ENCODE results near the gene UBR3. TPM values are rescaled to one million over a fixed set of nuclear protein-coding genes. Genes with fewer than 3 reads are reported as not detected.
"Not testable (repeated sequence)": the region's sequence is repeated elsewhere in the genome, so short reads cannot be mapped to it uniquely, and the experiment has no call there.

UBR3 gene
- polyA plus RNA-seq, 3 donors, result 32.4 to 43.6 (median 40.4) TPM

DNA sequence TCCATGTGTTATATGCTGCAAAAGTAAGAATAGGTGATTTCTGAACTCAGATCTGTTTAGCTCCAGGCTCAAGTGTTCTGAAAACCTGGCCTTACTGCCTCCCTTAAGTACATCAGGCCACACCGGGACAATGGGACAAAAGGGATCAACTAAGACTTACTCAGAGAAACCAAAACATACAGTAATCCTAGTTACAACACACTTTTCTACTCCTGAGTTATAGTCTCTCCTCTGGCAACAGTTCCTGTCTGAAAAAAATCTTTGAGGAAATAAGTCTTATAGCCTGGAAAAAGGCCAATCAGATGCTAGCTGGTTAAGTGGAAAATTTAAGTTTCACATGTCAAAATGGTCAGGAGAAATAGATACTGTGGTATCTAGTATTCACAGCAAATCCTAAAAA is 8.1 kb upstream of the UBR3 start:
- DNase-seq (ENCODE audit: extremely low read depth in 1 of 11, low read depth in 9 of 11, low spot score in 4 of 11), result no peak

DNA sequence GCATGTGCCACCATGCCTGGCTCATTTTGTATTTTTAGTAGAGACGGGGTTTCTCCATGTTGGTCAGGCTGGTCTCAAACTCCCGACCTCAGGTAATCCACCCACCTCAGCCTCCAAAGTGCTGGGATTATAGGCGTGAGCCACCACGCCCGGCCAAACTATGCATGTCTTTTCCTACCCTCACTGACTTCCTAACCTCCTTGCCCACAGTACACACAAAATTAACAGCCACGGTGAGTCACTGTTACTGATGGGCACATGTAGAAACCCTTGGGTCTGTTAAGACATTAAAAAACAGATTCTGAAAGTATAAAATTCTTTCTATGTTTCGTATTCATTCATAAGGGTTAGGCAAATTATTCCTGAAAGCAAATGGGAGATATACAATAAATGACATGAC is 7.2 kb upstream of the UBR3 start:
- DNase-seq (ENCODE audit: extremely low read depth in 1 of 11, low read depth in 9 of 11, low spot score in 4 of 11), result not testable (repeated sequence)

DNA sequence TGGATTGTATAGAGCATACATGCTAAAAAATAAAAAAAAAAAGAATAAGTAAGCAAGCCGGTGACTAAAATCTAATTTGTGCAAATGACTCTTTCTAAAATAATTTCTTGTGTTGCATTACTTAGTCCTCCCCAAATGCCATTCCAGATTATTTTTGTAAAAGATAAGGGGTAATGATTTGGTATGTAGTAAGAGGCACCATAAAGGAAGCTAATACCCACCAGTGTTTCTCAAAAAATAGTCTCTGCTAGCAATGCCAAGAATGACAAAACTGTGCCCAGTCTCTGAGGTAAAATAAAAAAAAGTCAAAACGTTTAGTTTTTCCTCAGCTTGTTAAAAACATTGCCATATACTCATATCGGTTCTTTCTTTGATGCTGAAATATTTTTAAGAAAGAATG is 5.2 kb upstream of the UBR3 start:
- no peak for DNase-seq (ENCODE audit: extremely low read depth in 1 of 11, low read depth in 9 of 11, low spot score in 4 of 11)

DNA sequence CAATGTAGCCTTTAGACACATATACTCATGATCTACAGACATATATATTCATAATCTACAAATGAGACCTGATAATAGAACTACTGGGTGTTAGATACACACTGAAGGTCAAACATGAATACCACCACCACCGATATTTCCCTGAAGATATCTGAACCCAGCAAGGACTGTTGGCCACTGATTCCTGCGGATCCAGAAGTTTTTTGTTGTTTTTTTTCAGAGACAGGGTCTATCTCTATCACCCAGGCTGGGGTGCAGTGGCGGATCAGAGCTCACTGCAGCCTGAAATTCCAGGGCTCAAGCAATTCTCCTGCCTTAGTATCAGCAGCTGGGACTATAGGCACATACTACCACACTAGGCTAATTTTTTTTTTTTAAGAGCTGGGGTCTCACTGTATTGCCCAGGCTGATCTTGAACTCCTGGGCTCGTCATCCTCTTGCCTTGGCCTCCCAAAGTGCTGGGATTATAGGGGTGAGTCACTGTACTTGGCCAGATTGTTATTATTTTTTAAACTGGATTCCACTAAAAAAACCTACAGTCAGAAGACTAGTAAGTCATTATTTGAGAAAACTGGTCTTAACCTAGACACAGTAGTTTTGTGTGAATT is 4.4 kb upstream of the UBR3 start:
- DNase-seq (ENCODE audit: extremely low read depth in 1 of 11, low read depth in 9 of 11, low spot score in 4 of 11), result no peak

DNA sequence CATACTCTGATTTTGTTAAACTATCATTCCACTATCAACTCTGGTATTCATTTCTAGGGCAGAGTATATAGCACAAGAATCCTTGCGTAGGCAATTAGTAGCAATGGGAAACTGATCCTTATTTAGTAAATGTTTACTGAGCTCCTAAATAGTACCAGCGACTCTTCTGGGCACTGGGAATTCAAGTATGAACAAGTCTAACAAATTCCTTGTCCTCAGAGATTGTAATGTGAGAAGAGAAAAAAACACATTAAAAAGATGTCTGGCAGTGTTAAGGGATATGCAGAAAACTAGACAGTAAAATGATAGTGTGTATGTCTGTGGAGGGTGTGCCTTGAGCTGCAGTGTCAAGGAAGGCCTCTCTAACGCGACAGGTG is 3.3 kb upstream of the UBR3 start:
- peak in 1 of 11 donors; percentile 5 for DNase-seq (ENCODE audit: extremely low read depth in 1 of 11, low read depth in 9 of 11, low spot score in 4 of 11)

DNA sequence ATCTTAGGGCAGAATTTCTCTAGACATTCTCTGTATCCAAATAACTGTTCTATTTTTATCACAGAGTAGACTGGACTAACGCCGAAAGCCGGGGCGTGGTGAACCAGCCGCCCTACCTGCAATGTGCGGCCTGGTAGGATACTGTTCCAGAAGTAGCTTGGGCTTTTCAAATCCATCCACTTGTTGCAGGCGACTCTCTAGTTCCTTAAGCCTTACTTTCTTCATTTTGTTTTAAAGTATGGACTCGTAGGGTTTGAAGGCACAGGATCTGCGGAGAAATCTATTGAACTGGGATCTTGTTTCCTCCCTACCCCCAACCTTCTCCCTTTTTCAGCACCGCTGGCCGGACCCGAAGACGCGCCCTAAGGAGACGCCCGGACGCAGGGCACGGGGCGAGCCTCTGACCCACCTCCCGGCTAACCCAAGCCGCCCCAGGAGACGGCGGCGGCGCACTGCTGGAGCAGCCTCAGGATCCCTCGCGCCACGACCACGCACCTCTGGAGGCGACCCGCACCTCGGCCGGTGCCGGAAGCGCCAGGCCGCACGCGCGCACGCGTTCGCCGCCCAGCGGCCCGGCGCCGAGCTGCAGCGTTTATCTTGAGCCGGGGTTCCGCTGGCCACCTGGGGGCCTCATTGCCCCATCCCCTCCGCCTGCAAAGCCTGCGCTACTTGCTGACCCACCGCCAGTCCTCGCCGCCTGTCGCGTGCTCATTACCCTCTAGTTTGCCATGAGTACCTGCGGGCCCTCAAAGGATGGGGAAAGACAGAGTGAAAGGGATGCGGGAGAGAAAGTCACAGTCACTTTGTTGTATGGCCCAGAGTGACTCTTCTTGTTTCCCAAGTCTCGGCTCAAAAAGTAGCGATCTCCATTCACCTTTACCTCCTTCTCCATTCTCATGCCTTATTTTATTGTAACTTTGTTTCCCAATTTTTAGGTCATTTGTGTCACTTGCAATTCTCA is 2.6 kb upstream of the UBR3 start, which contains the start of gene METTL5:
METTL5 (minus strand) TSS at position 533 of the 961 bp plus-strand sequence; CDS start at position 225, 308 bp downstream.
- peak; percentile 30 to 82 (median 72) for DNase-seq (ENCODE audit: extremely low read depth in 1 of 11, low read depth in 9 of 11, low spot score in 4 of 11)

DNA sequence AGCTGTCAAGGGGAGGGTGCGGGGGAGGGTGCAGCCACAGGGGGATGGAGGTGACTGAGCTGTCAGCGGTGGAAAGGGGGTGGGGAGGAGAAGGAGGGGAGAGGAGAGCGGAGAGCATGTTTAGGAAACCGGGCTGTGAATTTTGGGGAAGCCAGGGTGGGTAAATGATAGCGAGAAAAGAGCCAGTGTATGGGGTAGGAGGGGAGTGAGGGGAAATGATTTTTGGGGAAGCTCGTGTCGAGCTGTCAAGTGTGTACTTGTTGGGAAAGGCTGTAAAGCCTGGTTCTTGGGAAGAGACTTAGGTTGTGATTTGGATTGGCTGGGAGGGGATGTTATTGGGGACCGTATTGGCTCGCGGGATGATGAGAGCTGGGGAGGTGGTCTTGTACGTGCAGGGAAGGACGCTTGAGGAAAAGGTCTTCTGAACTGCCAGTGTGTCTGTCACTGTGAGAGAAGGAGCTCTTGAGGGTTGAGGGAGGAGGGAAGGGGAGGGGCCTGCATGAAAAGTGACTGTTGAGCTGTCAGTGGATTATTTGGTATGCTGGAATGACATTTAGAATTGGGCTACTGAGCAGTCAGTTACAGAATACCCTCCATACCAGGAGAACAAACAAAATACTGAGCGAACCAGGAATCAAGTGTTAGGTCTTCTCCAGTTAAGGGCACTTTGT is 1.0 kb downstream of the UBR3 start:
- peak in 5 of 11 donors; percentile 13 to 31 (median 23) for DNase-seq (ENCODE audit: extremely low read depth in 1 of 11, low read depth in 9 of 11, low spot score in 4 of 11)

DNA sequence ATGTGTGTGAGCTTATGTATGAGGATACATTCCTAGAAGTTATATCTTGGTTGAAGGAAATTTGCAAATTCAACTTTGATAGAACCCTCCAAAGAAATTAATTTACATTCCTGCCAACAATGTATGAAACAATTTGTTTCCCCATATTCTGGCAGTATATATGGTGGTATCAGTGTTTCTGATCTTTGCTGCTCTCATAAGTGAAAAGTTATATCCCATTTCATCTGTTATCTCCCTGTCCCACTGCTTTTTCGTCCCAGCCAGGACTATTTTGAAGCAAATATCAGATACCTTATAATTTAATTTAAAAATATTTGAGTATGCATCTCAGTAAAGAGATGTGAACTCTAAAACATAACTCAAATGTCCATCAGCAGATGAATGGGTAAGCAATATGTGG is 7.1 kb downstream of the UBR3 start:
- no peak for DNase-seq (ENCODE audit: extremely low read depth in 1 of 11, low read depth in 9 of 11, low spot score in 4 of 11)

DNA sequence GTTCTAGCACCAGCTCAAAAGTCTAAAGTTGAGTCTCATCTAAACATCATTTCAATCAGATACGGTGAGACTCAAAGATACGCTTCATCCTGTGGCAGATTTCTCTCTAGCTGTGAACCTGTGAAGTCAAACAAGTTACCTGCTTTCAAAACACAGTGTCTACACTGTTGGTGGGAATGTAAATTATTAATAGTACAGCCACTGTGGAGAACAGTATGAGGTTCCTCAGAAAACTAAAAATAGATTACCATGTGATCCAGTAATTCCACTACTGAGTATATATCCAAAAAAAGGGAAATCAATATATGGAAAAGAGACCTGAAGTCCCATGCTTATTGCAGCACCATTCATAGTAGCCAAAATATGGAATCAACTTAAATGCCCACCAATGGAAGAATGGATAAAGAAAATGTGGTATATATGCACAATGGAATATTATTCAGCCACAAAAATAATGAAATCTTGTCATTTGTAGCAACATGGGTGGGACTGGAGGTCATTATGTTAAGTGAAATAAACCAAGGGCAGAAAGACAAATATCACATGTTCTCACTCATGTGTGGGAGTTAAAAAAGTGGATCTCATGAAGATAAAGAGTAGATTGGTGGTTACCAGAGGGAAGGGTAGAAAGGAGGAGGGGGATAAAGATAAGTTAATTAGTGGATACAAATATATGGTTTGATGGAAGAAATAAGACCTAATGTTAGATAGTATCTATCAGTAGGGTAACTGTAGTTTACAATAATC is 11.7 kb downstream of the UBR3 start:
- DNase-seq (ENCODE audit: extremely low read depth in 1 of 11, low read depth in 9 of 11, low spot score in 4 of 11), result no peak

DNA sequence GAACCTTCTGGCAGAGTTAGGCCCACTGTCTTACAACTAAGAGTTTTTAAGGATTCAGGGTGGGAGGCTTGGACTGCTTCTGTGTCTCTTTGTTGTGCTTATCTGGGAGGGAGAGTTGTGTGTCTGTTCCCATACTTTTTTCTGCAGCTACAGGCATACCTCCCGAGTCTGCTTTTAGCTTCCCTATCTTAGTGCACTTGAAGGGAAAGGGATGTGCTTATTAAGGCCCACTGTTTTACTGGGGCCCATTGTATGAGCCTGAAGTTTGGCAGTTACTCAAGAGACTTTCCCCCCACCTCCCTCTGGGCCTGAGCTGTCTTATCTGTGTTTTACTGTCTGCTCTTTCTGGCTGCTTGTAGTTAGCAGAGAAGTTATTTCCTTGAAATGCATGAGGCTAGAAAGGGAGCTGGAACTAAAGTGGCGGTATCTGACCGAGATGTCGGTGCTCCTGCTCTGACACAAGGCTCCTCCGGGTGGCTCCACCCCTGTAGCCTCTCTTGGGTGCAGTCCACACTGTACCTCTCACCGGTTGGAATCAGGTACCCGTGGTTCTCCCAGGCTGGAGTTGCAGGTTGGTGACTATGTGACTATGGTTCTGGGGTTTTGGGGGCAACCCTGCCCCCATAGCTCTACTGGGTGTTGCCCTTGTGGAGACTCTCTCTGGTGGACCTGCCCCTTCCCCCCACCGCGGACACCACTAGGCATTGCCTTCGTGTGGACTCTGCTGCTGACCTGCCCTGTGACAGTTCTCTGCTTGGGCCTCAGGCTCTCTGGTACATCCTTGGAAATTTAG is 12.9 kb downstream of the UBR3 start:
- peak in 1 of 11 donors; percentile 13 for DNase-seq (ENCODE audit: extremely low read depth in 1 of 11, low read depth in 9 of 11, low spot score in 4 of 11)

DNA sequence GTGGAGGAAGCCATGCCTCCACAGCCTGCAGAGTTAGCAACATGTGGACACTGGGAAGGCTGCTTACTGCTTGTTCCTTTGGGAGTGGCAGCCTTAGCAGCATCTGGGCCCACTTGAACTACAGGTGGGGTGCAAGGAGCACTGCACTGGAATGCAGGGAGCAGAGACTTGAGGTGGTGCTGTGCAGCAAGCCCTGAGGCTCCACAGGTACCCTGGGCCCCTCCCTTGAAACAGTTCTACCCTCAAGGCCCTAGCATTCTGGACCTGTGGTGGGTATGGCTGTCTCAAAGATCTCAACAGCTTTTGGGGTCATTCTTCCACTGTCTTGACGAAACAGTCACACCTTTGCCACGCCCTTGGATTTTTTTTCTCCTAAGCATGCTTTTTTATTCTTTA is 13.5 kb downstream of the UBR3 start:
- no peak for DNase-seq (ENCODE audit: extremely low read depth in 1 of 11, low read depth in 9 of 11, low spot score in 4 of 11)

DNA sequence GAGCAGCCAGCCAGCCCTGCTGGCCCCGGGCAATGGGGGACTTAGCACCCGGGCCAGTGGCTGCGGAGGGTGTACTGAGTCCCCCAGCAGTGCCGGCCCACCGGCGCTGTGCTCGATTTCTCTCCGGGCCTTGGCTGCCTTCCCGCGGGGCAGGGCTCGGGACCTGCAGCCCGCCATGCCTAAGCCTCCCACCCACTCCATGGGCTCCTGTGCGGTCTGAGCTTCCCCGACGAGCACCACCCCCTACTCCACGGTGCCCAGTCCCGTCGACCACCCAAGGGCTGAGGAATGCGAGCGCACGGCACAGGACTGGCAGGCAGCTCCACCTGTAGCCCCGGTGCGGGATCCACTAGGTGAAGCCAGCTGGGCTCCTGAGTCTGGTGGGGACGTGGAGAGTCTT is 14.4 kb downstream of the UBR3 start:
- DNase-seq (ENCODE audit: extremely low read depth in 1 of 11, low read depth in 9 of 11, low spot score in 4 of 11), result not testable (repeated sequence)

DNA sequence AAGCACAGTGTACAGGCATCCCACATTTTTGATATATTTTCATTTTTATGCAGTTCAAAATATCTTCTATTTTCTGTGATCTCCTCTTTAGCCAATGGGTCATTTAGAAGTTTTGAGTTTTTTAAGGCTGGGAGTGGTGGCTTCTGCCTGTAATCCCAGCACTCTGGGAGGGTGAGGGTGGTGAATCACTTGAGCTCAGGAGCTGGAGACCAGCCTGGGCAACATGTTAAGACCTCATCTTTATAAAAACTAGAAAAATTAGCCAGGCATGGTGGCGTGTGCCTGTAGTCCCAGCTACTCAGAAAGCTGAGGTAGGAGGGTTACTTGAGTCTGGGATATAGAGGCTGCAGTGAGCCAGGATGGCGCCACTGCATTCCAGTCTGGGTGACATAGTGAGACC is 17.8 kb downstream of the UBR3 start:
- DNase-seq (ENCODE audit: extremely low read depth in 1 of 11, low read depth in 9 of 11, low spot score in 4 of 11), result no peak

DNA sequence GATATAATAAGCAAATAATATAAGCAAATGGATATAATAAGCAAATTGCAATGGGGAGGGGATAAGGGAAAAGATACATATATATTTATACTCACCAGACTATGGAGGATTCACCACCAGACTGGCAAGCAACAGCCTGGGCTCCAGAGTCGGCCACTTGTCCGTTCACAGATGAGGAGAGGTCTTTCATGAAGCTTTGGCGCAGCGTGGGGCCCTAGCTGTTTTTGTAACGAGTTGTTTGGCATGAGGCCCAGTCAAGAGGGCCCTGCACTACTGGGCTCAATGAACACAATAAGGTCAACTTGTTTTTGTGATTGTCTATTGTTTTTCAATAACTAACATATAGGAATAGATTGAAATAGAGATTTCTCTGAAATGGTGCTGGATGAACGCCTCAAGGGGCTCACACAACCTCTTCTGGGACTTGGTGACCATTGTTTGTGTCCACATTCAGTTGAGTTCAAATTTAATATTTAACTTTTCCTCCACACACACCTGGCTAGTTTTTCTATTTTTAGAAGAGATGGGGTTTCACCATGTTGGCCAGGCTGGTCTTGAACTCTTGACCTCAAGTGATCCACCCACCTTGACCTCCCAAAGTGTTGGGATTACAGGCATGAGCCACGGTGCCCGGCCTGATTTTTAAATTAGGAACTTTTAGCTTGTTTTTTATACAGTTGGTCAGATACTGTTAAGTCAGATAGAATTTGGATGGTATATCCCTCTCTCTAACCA is 21.9 kb downstream of the UBR3 start:
- DNase-seq (ENCODE audit: extremely low read depth in 1 of 11, low read depth in 9 of 11, low spot score in 4 of 11), result not testable (repeated sequence)

DNA sequence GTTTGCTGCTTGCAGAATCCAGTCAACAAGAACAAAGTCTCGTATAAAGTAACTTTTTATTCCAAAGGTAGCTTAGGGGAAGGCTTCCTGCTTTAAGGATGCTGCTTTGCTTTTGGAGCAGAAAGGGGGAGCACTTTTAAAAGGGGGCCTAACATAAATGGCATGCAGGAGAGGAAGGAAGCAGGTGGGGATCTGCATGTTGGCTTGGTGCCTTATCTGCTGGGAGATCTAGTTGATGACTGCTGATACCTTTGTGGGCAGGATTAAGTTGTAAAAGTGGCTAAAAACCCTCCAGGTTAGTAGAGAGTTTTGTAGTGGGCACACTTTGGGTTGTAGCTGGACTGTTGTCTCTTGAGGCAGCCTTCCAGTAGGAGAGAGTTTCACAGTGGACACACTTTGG is 22.5 kb downstream of the UBR3 start:
- DNase-seq (ENCODE audit: extremely low read depth in 1 of 11, low read depth in 9 of 11, low spot score in 4 of 11), result no peak

DNA sequence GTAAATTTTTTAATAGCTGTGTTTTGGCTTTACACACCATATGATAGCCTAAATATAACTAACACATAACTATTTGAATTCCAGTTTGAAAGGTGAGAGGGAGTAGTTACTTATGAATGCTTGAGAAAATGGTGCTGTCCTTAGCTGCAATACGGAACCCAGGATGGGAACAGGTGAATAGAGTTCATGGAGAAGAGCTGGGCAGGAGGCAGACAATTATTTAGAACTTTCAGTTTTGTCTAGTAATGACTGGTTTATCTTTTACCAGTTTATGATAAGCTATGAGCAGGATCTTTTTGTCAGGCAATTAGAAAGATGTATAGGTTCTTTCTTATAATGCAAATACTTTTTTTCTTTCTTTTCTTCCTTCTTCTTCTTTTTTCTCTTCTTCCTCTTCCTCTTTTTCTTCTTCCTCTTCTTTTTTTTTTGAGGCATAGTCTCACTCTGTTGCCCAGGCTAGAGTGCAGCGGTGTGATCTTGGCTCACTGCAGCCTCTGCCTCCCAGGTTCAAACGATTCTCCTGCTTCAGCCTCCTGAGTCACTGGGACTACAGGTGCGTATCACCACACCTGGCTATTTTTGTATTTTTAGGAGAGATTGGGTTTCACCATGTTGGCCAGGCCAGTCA is 25.9 kb downstream of the UBR3 start:
- no peak for DNase-seq (ENCODE audit: extremely low read depth in 1 of 11, low read depth in 9 of 11, low spot score in 4 of 11)

All from renal cortex interstitium (tissue), 11 donors.